GM18868 (cell line): ENCODE results near the gene TMEM221.
"Not testable (repeated sequence)": the region's sequence is repeated elsewhere in the genome, so short reads cannot be mapped to it uniquely, and the experiment has no call there.

ENCODE experiments used
- ATAC-seq: cut with Tn5 transposase; IDR thresholded peaks from one replicate; pipeline ENCODE4 v1.9.1; 2021; ENCODE audit warnings: mild to moderate bottlenecking, moderate library complexity; ENCODE audit not compliant: unreplicated experiment

Gene TMEM221

DNA sequence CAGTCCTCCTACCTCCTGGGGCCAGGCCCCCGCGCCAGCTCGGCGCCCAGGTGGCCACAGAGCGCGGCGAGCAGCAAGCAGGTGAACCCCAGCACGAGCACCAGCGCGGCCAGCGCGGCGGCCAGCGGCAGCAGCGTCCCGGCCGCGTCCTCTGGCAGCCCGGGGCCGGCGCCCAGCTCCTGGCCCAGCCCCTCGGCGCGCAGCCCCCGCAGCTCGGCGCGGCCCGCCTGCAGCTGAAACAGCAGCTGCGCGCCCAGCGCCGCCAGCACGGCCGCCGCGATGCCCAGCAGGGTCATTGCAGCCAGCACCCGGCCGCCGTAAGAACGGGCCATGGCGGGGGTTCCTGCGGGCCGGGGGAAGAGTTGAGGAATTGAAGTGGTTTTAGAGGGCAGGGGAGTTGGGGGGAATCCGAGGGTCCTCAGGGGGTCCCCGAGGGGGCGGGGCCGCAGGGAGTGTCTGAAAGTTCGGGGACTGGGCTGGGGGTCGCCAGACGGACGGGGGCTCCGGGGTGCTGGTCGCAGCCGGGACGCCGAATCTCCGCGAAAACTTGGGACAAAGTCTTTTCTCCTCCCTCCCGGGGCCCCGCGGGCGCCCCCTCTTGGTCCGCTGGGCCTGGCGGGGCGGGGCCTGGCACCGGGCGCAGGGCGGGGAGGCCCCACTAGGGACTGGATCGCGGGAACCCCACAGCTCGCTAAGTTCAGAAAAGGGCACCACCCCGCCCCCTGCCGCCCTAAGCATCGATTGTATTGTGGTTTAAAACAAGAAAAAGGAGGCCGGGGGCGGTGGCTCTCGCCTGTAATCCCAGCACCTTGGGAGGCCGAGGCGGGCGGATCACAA, at the start of gene TMEM221:
TSS of gene TMEM221 (minus strand) at position 538 of the 837 bp plus-strand sequence. CDS start at position 332, 206 bp downstream.
- ATAC-seq: no peak

- no peak for ATAC-seq
Measured at GRCh38 chr19:17497149-17497798, 48.8 kb upstream of the TMEM221 start.

GRCh38 chr19:17496337-17496997, 48.0 kb upstream of the TMEM221 start:
- ATAC-seq: no peak

GRCh38 chr19:17495639-17496296, 47.3 kb upstream of the TMEM221 start:
- ATAC-seq: no peak

GRCh38 chr19:17491287-17491686, 42.8 kb upstream of the TMEM221 start:
- ATAC-seq: no peak

- no peak for ATAC-seq
Measured at GRCh38 chr19:17490411-17490810, 41.9 kb upstream of the TMEM221 start.

DNA sequence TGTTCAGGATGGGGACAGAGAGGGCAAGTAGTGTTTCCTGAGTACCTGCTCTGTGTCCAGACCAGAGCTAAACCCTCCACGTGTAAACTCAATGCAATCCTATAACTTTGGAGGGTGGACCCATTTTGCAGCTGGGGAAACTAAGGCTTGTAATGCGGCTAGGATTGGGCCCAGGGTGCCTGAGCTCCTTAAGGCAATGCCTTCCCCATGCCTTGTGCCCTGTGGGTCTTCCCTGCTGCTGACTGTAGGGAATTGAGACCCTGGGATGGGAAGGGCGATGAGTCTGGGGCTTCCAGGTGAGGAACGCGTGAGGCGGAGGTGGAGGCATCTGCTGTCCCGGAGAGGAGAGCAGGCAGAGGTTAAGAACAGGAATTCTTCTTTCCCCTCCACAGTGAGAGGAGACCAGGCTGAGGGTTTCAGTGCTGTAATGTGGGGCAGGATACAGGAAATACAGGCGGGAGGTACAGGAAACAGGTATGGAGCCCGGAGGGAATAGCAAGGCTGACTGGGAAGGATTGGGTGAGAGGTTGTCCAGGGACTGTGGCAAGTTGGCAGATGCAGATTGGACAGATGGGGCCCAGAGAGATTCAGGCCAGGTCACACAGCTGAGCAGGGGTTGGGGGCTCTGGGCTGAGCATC, 41.0 kb upstream of the TMEM221 start:
- no peak for ATAC-seq

DNA sequence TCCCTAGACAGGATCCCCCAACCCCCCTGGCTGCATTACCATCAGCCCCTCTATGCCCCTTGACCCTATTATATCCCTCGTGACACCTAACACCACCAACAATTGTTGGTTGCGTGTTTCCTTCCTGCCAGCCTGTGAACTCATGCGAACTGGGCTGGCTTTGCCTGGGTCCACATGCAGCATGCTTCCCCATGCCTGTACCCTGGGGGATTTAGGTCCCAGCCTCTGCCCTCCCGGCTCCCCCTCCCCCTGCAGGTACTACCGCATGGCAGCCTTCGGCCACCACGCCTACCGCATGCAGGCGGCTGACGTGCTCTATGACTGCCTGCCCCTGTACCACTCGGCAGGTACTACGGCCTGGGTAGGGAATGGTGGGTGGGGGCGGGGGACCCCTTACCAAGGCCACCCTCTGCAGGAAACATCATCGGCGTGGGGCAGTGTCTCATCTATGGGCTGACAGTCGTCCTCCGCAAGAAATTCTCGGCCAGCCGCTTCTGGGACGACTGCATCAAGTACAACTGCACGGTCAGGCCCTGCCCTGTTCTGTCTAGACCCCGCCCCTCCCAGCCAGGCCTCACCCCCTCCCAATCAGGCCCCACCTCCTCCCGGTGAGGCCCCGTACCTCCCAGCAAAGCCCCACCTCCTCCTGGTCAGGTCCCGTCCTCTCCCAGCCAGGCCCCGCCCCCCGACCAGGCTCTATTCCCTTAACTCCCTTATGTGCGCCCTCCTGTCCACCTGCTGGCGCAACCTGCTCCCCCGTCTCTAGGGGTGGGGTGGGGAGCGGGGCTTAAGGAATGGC, 40.3 kb upstream of the TMEM221 start:
- ATAC-seq: no peak

DNA sequence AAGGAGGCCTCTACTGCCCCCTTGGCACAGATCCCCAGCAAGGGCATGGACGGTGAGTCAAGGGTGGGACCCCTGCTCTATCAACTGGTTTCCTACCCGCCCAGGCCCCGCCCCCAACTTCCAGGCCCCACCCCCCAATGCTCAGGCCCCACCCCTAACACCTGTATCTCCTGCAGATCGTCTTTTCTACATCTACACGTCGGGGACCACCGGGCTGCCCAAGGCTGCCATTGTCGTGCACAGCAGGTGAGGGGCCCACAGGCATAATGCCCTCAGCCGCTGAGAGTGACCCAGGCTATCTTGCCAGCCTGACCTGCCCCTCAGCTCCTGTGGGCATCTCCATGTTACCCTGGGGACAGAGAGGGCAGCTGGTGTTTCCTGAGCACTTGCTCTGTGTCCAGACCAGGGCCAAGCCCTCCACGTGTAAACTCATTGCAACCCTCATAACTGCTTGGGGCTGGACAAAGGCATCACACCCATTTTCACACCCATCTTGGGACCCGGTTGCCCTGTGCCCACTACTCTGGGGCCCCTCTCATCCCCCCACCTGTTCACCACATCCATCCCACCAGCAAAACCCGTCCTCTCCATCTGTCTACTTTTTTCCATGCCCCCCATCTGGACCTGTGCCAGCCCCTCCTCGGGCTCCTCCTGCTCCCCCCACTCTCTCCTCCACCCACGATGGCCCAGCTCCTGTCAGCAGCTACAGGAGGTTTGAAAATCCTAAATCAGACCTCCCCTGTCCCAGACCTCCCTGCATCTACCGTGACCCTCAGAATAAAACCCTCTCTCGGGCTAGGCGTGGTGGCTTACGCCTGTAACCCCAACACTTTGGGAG, 39.0 kb upstream of the TMEM221 start:
- no peak for ATAC-seq

DNA sequence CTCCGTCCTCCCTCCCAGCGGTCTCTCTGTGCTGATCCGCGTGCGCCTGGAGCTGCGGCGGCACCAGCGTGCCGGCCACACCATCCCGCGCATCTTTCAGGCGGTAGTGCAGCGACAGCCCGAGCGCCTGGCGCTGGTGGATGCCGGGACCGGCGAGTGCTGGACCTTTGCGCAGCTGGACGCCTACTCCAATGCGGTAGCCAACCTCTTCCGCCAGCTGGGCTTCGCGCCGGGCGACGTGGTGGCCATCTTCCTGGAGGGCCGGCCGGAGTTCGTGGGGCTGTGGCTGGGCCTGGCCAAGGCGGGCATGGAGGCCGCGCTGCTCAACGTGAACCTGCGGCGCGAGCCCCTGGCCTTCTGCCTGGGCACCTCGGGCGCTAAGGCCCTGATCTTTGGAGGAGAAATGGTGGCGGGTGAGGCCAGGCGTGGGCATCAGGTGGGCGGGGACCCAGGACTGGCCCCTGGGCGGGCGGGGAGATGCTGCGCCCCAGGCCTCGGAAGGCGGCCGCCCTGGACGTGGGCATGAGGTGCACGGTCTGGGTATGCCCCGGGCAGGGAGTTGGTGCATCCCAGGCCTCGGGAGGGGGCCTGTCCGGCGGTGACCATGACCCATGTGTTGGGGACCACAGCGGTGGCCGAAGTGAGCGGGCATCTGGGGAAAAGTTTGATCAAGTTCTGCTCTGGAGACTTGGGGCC, 38.2 kb upstream of the TMEM221 start:
- ATAC-seq: no peak

GRCh38 chr19:17484520-17485185, 36.2 kb upstream of the TMEM221 start:
- no peak for ATAC-seq

- no peak for ATAC-seq
Measured at GRCh38 chr19:17483605-17484002, 35.1 kb upstream of the TMEM221 start.

DNA sequence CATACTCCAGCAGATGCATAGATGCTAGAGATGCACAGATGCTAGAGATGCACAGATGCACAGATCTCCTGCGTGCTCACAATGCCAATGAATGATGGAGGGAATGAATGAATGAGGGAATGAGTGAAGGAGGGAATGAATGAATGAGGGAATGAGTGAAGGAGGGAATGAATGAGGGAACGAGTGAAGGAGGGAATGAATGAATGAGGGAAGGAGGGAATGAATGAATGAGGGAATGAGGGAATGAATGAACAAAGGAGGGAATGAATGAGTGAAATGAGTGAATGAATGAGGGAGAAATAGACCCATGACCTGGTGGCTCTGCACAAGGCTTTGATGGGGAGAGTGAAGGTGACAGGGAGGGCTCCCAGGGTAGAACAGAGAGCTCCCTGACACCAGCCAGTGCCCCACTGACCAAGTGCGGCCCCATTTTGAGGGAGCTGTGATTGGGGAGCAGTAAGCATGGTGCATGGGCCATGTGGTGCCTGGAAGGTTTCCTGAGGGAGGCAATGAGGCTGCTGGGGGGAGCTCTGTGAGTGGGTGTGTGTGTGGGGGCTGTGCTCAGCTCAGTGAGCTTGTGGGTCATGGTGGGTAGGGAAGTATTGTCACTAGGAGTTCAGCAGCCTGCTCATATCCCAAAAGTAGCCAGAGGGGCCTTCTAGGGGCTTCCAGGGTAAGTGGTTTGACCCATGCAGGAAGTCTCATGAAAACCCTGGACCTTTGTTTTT, 34.6 kb upstream of the TMEM221 start:
- no peak for ATAC-seq

DNA sequence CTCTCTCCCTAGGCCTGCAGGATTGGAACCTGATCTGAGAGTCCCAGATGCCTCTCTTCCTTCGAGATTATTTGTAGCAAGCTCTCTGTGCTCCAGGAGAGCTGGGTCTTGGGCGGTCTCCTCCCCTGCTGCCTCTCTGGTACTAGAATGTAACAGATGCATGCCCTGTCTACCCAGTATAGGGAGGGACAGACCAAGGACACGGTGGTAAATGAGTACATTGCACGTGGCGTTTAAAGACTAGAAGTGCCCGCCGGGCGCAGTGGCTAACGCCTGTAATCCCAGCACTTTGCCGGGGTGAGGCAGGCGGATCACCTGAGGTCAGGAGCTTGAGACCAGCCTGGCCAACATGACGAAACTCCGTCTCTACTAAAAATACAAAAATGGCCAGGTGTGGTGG, 33.5 kb upstream of the TMEM221 start:
- no peak for ATAC-seq

DNA sequence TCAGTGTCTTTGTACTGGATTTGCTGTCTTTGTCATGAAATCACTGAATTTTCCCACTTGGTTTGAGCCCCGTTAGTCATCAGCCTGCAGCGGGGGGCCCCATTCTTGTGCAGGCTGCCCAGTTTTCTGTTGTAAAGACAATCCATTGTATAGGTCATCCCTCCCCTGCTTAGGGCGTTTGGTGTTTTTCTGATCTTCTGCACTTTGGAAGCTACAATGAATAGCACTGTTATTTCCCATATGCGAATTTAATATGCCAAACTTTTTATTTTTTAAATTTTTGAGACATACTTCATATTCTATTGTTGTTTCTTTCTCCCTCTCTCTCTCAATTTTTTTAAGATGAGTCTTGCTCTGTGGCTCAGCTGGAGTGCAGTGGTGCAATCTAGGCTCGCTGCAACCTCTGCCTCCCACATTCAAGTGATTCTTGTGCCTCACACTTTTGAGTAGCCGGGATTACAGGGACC, 30.9 kb upstream of the TMEM221 start:
- no peak for ATAC-seq

DNA sequence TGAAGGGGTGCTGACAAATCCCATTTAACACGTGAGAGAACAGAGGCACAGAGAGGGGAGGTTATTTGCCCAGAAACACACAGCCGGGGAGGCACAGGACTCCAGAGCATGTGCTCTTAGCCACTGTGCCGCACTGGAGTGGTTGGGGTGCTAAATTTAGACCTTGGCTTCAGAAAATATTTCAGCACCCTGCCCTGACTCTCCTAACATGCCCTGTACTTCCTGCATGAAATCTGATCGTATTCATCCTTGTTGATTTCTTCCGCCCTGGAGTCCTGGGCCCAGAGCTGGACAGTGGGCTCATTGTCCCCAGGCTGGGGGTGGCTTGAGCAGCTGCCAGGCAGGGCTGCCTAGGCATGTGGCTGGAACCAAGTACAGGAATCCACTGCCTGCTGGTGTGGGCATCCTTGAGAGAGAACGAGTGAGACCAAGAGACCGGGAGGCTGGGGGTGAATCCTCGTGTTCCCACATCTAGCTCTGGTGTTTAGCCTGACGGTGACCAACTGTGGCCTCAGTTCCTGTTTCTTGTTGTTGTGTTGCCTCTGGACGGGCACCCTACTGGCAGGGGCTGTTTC, 27.2 kb upstream of the TMEM221 start:
- no peak for ATAC-seq

DNA sequence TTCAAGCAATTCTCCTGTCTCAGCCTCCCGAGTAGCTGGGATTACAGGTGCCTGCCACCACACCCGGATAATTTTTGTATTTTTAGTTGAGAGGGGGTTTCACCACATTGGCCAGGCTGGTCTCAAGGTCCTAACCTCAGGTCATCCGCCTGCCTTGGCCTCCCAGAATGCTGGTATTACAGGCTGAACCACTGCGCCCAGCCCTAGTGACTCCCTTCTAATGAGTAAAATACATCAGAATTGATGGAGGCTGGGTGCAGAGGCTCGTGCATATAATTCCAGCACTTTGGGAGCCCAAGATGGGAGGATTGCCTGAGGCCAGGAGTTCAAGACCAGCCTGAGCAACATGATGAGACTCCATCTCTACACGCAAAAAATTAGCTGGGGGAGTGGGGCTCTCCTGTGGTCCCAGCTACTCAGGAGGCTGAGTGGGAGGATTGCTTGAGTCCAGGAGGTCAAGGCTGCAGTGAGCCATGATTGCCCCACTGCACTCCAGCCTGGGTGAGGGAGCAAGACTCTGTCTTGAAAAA, 26.6 kb upstream of the TMEM221 start:
- not testable (repeated sequence) for ATAC-seq
